ENCODE results near the gene RNF141.

Gene RNF141

GRCh38 chr11:10496296-10496936 lies 44.6 kb downstream of the RNF141 start:
- no peak for DNase-seq

- DNase-seq = no peak
Observed at GRCh38 chr11:10495464-10495786, 45.6 kb downstream of the RNF141 start.

GRCh38 chr11:10494636-10495463 lies 46.1 kb downstream of the RNF141 start:
- DNase-seq = no peak

GRCh38 chr11:10493041-10493663 lies 47.8 kb downstream of the RNF141 start:
- DNase-seq = no peak

GRCh38 chr11:10492084-10492483 lies 48.9 kb downstream of the RNF141 start:
- no peak for DNase-seq

GRCh38 chr11:10490398-10491241 lies 50.4 kb downstream of the RNF141 start:
- no peak for DNase-seq

GRCh38 chr11:10490032-10490397 lies 51.0 kb downstream of the RNF141 start:
- DNase-seq = no peak

GRCh38 chr11:10488934-10489691 lies 51.9 kb downstream of the RNF141 start:
- no peak for DNase-seq

- no peak for DNase-seq
Observed at GRCh38 chr11:10488121-10488933, 52.7 kb downstream of the RNF141 start.

GRCh38 chr11:10487002-10487647 lies 53.9 kb downstream of the RNF141 start:
- DNase-seq = no peak

GRCh38 chr11:10486161-10486840 lies 54.7 kb downstream of the RNF141 start:
- DNase-seq = no peak

- DNase-seq = no peak
Observed at GRCh38 chr11:10485646-10486045, 55.3 kb downstream of the RNF141 start.

- no peak for DNase-seq
Observed at GRCh38 chr11:10484461-10485180, 56.4 kb downstream of the RNF141 start.

- DNase-seq = no peak
Observed at GRCh38 chr11:10483584-10483983, 57.4 kb downstream of the RNF141 start.

GRCh38 chr11:10483174-10483573 lies 57.8 kb downstream of the RNF141 start:
- no peak for DNase-seq

- no peak for DNase-seq
Observed at GRCh38 chr11:10481560-10482349, 59.2 kb downstream of the RNF141 start.

- no peak for DNase-seq
Observed at GRCh38 chr11:10480760-10481159, 60.2 kb downstream of the RNF141 start.

GRCh38 chr11:10480026-10480425 lies 61.0 kb downstream of the RNF141 start:
- no peak for DNase-seq

Data from cortex of kidney (tissue), 1 donor.